Neural progenitor cell (in vitro differentiated cells): ENCODE results near the gene FNDC11.

Experiments used
- CTCF ChIP-seq: fragments of 200-600 bp; sonication (generic); IDR thresholded peaks from 2 replicates; pipeline ENCODE4 v1.5.1; 2017; ENCODE audit warnings: antibody characterized with exemption, mild to moderate bottlenecking
- EZH2 ChIP-seq: fragments of 200-600 bp; sonication (generic); IDR thresholded peaks from 2 replicates; pipeline ENCODE4 v1.6.1; 2017; ENCODE audit warnings: antibody characterized with exemption, mild to moderate bottlenecking, moderate library complexity

- TF ChIP-seq CTCF (peak; percentile 44), EZH2 (no peak)
These were observed 27.0 kb downstream of the FNDC11 start for GRCh38 chr20:63580796-63581461.
